HG02973 (cell line): ENCODE data around the gene CYFIP2.

Experiments used
- ATAC-seq: cut with Tn5 transposase; IDR thresholded peaks from one replicate; pipeline ENCODE4 v1.9.1; 2021; ENCODE audit warnings: moderate library complexity; ENCODE audit not compliant: unreplicated experiment

Gene CYFIP2

DNA sequence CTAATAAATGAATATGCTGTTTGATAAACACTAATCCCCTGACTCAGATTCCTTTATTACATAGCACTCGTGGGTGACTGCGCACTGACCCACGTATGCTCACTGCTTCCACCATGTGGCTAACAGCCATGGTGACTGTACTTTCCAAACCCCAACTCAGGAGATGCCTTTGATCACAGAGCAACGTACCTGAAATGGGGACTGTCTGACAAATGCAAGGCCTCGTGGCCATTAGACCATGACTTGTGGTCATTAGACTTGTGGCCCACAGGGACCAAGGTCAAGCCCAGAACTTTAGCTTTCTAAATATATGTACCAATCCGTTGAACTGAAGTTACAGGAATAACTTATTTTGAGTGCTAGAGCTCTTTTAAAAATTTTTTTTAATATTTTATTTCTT is 46.6 kb downstream of the CYFIP2 start:
- peak; percentile 91 for ATAC-seq

DNA sequence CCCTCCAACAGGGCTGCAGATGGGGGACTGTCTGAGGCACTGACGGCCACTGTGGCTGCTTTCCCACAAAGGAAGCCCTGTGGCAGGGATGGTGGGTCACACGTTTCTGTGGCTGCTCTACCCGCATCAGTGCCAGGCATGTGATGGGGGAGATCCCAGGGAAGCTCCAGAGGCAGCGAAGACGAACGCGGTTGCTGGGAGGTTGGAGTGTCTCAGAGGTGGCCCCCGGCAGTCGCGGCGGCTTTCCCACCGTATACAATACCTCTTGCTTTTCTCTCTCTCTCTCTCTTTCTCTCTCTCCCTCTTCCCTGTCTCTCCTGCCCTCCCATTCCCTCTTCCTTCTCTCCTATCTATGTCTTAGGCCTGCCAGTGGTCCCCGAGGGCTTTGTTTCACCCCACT is 56.7 kb downstream of the CYFIP2 start:
- no peak for ATAC-seq

DNA sequence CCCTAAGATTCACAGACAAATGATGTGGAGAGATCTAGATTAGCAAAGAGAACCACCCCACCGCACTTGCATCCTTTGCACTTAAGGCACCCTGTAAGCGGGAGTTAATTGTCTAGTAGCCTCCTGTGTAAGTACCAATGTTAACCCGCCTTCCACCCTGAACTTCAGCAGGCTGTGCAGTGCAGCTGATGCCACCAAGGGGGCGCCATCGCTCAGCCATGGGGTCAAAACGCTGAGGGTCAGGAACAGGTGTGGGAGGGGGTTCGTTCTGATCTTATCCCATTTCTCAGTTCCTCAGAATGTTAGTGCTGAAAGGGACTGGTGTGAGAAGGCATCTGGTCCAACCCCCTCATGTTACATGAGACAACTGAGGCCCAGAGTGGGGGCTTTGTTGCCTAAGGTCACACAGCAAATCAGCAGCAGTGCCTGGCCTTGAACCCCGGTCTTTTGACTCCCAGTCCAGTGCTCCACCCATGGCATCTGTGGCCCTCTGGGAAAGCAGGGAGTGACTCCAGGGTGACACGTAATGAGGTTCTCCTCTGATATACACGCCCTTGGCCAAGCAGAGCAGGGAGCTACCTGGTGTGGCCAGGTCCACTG is 57.3 kb downstream of the CYFIP2 start:
- ATAC-seq, result no peak

DNA sequence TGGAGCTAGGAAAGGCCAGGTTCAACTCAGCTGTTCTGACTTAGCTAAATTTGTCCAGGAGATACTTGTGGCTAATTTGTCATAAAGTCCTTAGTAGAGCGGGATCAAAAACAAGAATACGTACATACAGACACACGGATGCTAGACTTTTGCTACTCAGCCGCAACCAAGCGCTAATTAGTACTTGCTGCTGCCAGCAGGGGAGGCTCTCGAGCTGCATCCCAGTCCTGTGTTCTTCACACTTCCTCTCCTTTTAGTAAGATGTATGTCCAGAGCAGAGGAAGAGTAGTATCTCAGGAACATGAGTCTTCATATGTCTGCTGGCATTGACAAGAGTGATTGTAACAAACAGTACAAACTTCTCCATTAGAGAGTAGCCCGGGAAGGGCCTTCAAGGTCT is 58.3 kb downstream of the CYFIP2 start:
- ATAC-seq, result no peak

DNA sequence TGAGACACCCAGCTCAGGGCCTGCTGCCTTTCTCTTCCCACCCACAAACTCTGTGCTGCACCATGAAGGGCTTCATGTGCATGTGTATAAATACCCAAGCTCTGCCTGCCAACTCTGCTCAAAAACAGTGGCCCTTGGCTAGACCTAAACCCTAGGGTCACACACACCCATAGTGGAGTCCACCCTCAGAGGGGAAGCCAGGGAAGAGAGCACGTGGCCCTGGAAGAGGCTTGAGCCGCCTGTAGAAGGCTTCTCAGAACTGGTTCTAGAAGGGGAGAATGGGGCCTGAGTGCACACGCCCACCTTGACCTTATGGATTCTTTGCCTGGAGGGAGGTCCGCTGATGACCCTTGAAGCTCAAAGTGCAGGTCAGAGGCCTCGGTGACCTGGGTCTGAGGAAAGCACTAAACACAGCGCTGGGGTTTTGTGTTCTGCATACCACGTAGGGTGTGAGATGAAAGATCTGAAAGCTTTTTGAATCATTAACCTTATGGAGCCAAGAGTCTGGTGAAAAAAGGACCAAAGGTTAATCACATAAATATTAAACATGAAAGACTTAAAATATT is 60.6 kb downstream of the CYFIP2 start:
- no peak for ATAC-seq

DNA sequence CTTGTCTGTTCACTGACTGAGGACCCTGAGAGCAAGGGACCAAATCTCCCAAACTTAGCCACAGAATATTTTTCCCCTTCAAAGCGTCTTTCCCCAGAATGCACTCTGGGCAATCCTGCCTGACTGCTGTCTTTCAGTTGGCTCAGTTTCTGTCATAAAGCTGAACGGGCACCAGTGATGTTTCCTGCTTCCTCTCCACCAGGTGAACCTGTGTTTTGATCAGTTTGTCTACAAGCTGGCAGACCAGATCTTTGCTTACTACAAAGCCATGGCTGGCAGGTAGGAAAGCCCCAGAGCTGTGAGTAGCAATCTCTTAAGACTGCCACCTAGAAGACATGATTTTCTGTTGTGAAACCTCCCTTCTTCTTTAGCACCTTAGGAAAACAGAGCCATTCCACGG is 61.8 kb downstream of the CYFIP2 start:
- no peak for ATAC-seq

DNA sequence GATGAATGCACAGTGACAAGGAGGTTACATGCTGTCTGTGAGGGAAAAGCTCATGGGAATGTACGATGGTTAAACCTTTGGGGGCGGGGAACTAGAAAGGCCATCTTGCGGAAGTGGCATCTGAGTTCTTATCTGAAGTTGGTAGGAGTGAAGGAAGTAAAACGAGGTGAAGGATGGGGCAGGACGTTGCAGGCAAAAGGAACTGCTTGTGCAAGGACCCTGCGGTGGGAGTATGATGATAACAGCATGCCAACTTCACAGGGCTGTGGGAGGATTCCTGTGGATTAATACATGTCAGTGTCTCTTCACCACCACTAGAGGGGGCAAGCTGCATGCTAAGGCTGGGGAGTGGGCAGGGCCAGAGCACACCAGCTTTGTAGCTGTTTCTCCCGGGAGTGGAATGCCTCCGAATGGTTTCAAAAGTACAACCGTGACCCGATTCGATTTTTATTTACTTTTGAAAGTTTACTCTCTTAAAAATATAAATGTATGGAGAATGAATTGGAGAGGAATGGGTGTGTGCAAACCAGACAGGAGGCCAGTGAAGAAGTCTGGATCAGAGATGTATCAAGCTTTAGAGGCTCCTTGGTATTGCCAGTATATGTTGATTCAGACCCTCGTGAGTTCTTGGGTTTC is 62.5 kb downstream of the CYFIP2 start:
- peak; percentile 97 for ATAC-seq

DNA sequence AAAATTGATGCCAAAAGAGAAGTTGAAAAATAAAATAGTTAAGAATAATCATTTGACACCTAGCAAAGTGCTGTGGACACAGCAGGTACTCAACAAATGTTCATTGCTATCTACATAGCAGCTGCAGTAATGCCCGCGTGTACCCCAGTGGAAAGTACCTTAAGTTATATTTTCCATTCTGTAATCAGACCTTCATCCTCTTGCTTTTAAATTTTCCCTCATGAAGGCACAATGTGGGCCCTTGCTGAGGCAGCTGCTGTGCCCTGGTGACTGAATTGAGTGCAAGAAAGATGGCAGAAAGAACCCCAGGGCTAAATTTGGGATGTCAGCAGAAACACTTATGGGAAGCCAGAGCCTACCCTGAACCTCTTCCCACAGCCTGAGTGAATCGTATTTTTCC is 65.9 kb downstream of the CYFIP2 start:
- ATAC-seq, result no peak

DNA sequence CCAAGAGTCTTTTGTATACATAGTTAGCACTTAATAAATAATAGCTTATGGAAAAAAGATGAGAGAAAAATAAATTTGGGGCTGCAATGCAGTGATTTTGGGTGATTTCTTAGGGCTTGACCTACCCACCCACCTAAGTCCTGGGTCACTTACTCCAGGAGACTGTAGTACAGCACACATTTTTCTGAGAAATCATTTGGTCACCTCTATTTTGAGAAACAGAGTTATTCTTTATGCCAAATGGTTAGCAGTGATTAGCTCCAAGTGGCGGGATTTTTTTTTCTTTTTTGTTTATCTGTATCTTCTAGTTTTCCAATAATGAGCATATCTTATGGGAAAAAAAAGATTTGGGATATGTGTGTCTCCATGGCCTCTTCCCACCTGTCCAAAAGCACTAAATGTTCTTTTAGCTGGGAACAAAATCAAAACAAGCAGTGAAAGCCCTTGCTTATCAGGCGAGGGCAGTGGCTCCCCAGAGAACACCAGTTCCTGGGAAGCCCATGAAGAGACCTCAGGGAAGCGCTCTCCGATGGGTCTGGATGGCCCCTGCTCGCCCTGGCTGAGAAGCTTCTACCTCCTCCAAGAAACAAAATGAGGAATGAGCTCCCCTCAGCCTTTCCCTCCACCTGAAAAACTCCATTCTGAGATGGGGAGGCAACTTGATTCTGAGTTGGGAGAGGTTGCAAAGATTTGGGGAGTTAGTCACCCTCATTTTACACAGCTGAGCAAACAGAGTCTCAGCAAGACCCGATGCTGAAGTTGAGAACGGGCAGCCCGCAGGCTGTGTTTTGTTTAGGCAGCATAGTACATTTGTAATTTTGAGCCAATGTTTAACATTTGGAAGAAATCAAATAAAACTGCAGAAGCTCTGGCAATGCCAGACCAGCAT is 69.9 kb downstream of the CYFIP2 start:
- ATAC-seq, result no peak

DNA sequence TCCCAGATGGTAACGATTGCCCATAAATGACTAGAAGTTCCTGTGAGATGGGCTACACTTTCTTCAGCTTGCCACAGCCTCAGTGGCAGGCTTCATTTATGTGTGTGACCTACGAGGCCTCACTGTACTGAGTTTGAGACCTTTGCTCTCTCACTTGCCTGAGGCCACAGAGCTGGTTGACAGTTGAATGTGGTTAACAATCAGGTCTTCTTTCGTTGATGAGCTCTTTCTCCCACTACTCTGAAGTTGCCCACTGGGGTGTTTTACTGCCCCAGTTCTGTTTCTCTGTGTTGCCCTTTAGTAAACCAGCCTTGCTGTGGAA is 70.5 kb downstream of the CYFIP2 start:
- ATAC-seq, result no peak

DNA sequence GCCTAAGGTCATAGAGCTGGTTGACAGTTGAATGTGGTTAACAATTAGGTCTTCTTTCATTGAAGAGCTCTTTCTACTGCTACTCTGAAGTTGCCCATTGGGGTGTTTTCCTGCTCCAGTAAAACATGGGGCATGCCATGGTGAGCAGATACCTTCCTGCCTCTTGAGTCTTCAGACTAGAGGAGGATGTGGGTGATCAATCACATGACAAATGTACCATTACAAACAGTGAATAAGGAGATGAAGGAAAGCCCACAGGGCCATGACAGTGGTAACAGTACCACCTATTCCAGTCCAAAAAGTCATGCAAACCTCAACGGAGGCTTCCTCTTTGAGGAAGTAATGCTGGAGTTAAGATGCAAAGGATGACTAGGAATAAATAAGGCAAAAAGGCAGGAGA is 73.5 kb downstream of the CYFIP2 start:
- no peak for ATAC-seq

DNA sequence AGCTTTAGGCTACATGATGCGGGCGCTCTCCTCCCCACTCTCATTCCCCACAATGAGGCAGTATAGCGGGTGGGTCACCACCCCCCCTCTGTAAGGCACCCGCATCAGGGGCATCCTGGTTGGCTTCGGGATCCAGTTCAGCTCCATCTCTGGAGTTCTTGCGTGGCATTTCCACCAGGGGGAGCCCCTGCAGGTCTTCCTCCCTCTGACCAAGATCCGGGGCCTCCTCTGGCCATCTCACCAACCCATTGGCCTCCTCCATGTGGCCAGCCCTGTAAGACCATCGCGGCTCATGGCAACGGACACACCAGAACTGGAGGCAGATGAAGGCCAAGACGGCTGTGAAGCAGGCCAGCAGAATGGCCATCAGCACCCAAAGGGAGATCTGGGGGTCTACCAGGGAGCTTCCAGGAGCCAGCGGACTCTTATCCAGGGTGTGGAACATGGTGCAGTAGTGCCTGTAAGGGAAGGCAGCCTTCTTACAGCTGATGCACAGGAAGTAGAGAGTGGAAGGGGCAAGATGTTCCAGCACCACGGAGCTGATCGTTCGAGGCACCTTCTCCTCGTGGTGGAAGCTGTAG is 77.0 kb downstream of the CYFIP2 start:
- ATAC-seq, result no peak

DNA sequence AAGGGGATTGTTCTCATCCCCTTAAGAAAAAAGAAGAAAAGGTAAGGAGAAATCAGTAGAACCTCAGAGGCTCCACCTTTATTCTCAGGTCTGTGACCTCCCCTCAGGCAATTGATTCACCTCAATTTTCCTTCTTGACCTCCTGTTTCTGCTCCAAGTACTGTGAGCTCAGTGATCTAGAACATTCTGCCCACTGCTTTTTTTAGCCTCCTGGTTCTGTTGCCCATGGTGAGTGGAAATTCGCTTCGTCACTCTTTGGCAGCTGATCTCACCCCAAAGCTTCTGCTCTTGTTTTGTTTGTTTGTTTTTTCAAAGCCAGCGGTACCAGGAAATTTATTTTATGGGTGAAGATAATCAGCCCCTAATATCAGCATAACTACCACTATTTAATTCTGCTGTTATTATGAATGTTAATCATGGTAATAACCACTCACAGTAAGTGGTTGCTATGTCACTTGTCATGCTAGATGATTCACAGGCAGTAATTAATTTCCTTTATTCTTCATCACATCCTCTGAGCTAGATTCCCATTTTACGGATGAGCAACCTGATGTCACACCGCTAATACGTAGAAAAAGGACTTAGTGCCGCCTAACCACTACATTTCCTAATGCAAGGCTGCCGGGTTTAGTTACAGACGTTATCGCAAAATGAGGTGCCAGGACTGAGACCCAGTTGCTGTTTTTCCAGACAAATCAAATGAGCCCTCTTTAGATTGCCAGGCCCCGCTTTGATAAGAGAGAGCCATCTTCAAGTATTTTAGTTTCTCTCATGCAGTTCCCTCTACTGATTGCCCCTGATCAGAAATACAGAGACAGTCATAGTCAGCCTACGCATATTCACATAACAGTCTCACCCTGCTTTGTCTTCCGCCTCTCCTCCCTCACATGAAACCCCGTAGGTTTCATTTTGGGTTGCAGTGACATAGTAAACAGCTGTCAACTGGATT is 78.2 kb downstream of the CYFIP2 start:
- ATAC-seq, result no peak

DNA sequence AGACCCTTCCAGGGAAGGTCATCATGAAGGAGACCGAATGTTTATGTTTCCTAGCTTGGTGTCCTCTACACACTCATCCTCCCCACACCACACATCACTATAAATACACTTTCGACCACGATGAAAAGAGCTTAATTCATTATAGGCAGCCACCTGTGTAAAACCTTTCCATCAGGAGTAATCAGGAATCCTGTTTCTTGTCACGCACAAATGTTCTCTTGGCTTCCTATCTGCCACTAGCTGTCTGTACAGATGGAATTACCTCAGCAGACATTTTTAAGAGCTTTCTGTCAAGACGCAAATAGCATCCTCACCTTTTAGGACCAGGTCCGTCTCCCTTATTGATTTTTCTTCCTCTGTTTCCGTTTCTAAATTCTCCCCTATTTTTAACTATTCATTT is 79.1 kb downstream of the CYFIP2 start:
- ATAC-seq, result no peak

DNA sequence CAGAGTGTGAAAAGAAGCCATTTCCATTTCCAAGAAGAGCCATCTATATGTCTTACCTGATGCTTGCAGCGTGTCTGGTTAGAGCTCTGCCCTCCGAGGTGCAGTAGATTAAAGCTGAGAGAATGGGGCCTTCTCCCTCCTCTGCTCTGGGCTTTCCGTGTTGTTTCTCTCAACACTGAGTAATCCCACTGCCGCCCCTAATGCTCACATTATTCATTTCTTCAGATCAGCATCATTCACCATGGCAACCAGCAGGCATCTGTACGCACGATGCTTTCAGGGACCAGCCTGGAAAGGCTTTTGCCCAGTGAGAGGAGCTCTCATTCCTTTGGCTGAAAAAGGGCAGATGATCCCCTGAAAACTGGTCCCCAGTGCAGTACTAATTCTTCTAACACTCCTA is 79.6 kb downstream of the CYFIP2 start:
- ATAC-seq, result no peak

DNA sequence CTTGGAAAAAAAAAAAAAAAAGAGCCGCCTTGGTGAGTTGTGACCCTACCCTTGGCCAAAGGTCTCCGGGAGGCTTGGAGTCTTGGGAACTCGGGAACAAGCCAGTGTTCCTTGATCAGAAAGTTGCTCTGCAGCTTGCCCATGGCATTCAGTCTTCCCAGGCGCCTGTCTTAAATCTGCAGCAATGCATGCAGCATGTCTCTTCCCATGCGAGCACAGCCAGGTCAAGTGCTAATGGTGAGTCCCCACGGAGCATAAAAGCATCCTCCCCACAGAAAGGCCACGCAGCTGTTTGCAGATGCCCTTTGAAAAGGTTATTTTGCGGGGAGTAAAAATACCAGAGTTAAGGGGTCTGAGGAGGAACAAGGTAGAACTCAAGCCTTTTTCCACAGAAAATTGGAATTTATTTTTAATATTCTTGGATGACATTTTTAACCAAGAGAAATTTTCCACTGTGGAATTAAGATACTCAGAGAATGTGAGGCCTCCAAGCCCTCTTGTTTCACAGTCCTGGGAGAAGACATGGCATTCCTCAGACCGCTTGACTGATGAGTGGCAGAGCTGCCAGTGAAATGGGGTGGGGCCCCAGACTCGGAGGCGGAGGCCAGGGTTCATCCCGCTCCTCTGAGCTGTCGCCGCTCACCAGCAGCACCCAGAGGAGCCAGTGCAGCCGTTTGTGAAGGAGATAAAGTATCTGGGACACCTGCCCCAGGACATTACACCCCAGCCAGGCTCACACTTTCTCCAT is 81.6 kb downstream of the CYFIP2 start:
- no peak for ATAC-seq

DNA sequence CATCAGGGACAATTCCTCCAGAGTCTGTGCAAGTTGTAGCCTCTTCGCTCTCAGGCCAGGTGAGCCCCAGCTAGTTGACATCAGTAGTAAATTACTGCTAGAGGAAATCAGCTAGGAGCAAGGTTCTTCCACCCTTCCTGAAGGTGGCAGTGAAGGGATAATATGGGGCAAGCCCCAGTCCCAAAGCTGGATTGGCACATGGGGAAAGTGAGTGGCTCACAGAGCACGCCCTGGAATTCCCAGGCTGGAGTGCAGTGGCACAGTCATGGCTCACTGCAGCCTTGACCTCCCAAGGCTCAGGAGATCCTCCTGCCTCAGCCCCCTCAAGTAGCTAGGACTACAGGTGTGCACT is 82.1 kb downstream of the CYFIP2 start:
- no peak for ATAC-seq

DNA sequence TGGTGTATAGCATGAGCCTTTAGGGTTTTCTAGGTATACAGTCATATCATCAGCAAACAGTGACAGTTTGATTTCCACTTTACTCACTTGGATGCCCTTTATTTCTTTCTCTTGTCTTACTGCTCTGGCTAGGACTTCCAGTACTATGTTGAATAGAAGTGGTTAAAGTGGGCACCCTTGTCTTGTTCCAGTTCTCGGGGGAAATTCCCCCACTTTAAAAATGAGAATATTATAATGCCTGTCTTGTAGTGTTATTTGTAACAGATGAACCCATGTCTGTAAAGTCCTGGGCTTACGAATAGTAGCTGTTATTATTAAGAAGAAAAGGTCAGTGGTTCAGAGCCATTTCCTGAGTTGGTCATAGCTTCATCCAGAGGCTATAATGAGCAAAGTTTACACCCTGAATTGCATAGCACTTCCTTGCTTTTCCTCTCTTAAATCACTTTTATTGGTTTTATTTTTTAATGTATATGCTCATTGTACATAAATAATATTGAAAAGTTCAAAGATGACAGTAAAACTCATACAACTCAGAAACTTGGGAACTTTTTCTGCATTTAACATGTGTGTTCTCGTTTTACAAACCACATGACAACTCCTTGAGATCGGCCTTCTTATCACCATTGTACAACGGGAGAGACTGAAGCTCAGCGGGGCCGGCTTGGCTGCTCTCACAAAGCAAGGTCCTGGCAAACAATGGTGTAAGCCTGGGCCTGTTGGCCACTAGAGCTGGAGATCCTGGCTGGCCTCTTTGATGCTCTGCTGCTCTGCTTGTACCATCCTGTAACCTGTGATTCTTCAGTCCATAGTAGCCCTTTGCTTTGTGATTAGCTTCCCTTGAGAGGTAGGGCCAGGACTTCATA is 85.2 kb downstream of the CYFIP2 start:
- ATAC-seq, result peak; percentile 76

DNA sequence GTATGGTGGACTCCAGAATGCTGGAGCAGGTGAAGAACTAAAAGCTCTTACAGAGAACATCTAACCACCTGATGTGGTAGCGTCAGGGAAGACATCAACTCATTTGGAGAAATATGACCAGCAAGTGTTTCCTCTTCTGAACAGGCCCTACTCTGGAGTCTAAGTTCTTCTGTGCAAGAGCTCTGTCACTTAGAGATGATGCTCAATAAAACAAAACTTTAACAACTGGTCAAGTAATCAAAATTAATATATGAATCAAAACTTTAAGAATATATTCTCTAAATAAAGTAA is 85.8 kb downstream of the CYFIP2 start:
- no peak for ATAC-seq
